CD8-positive, alpha-beta memory T cell (primary cell): Measurements from ENCODE around the gene STARD10. TPM values are rescaled to one million over a fixed set of nuclear protein-coding genes. Genes with fewer than 3 reads are reported as not detected.

Experiments used
- CTCF ChIA-PET: fragments of 350-600 bp; sonication (Branson Sonifier 250); formaldehyde crosslinking; loops from one replicate; lab custom pipeline; 2021; ENCODE audit warnings: antibody characterized with exemption; lab: Charles Lee
- POLR2A ChIA-PET: fragments of 350-600 bp; sonication (Branson Sonifier 250); formaldehyde crosslinking; loops from one replicate; lab custom pipeline; 2021; ENCODE audit warnings: antibody characterized with exemption; lab: Charles Lee
- DNase-seq, 5 donors: peaks; one replicate each; pipeline versions ENCODE4 v3.0.0 to v3.0.0-alpha.2; 2020 to 2022; ENCODE audit warnings: mixed read lengths in 1 of 5
- H3K27ac ChIP-seq: one replicate; pipeline ENCODE4 v1.7.0; 2013; ENCODE audit warnings: low read depth, mild to moderate bottlenecking, low read length, moderate library complexity
- H3K27me3 ChIP-seq: 2 replicates; pipeline ENCODE4 v1.7.0; 2013; ENCODE audit warnings: low read length, mild to moderate bottlenecking; ENCODE audit not compliant: insufficient read depth, poor library complexity, severe bottlenecking
- H3K36me3 ChIP-seq: 2 replicates; pipeline ENCODE4 v1.7.0; 2013; ENCODE audit warnings: mild to moderate bottlenecking, low read length, moderate library complexity; ENCODE audit not compliant: insufficient read depth
- H3K4me1 ChIP-seq: 2 replicates; pipeline ENCODE4 v1.7.0; 2013; ENCODE audit warnings: mild to moderate bottlenecking, low read length, moderate library complexity; ENCODE audit not compliant: insufficient read depth
- H3K4me3 ChIP-seq: 2 replicates; pipeline ENCODE4 v1.7.0; 2013; ENCODE audit warnings: mild to moderate bottlenecking, low read length
- H3K9me3 ChIP-seq: 2 replicates; pipeline ENCODE4 v1.7.0; 2013; ENCODE audit warnings: mild to moderate bottlenecking, low read length
- H3K27ac Mint-ChIP-seq, 8 donors: one replicate each; pipeline ENCODE4 v1.8.0; 2020 to 2021; ENCODE audit warnings: mixed read lengths in 8 of 8, mild to moderate bottlenecking in 6 of 8, inconsistent platforms in 3 of 8, moderate library complexity in 3 of 8
- H3K27me3 Mint-ChIP-seq, 2 donors: one replicate each; pipeline ENCODE4 v1.8.0; 2020 to 2021; ENCODE audit warnings: mixed read lengths in 2 of 2, mild to moderate bottlenecking in 1 of 2, moderate library complexity in 1 of 2
- H3K36me3 Mint-ChIP-seq, 3 donors: one replicate each; pipeline ENCODE4 v1.8.0; 2020 to 2021; ENCODE audit warnings: mixed read lengths in 3 of 3, inconsistent platforms in 1 of 3, mild to moderate bottlenecking in 1 of 3
- H3K4me1 Mint-ChIP-seq, 3 donors: one replicate each; pipeline ENCODE4 v1.8.0; 2020 to 2021; ENCODE audit warnings: mixed read lengths in 3 of 3, inconsistent platforms in 1 of 3, mild to moderate bottlenecking in 1 of 3
- H3K4me3 Mint-ChIP-seq, 7 donors: one replicate each; pipeline ENCODE4 v1.8.0; 2020 to 2021; ENCODE audit warnings: mixed read lengths in 7 of 7, mild to moderate bottlenecking in 6 of 7, moderate library complexity in 4 of 7, inconsistent platforms in 2 of 7
- H3K9me3 Mint-ChIP-seq, 5 donors: one replicate each; pipeline ENCODE4 v1.8.0; 2020 to 2022; ENCODE audit warnings: mixed read lengths in 5 of 5, mild to moderate bottlenecking in 3 of 5, moderate library complexity in 2 of 5, inconsistent platforms in 1 of 5
- polyA plus RNA-seq: library from polyadenylated mRNA; unstranded; fragments of 300-500 nt; fragmentation: Illumina TruSeq; gene quantifications from one replicate; pipeline ENCODE4 v1.2.3, GENCODE V29; 2021
- total RNA-seq, 2 experiments: library from RNA; stranded (reverse); gene quantifications; one replicate each; pipeline ENCODE4 v1.2.3, GENCODE V29; 2021

Gene STARD10
- total and polyA plus RNA-seq, 3 experiments from 2014 or later = 13.8 to 21.8 (median 15.9) TPM

DNA sequence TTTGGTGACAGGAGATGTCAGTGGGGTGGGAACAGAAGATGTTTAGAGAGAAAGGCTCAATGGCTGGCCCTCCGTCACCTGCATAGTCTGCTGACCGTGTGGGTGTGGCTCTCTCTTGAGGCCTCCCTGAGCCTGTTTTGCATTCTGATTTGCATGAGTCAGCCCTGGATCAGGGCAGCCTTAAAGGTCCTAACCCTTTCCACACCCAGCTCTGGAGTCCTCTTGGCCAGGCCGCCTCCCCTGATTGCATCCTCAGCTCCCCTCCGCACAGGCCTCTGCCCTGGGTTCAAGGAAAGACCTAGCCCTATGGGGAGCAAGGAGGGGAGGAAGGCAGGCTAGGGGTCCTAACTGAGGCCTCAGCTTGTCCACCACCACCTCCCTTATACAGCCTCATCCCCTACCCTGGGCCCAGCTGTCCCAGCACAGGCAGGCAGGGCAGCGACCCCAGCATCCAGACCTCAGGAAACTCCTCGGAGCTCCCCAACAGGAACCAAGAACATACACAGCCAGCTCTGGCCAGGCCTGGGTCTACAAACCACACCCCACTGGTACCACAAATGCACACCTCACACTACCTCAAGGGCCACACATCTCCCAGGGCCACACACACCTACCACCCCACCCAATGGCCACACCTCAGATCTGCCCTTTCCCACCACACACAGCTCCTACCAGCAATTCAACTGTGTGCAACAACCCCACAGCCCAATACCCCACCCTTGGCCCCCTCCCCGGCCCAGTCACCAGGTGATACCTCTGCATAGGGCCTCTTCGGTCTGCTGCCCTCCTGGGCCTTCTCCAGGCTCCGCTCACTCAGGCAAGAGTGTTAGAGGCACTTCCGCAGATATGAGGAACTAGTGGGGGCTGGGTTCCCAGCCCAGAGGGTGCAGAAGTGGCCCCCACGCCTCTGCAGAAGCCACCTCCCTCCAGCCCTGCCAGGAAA lies 55.4 kb downstream of the STARD10 start:
- peak in 1 of 5 donors; percentile 43 for DNase-seq
- Histone ChIP-seq H3K4me1 (peaks cover 80% of the 10 kb centered on the region), H3K27ac (peak overlapping the region; percentile 81), H3K4me3 (no peak overlapping the region), H3K36me3 (no peaks in the 10 kb centered on the region), H3K9me3 (no peaks in the 10 kb centered on the region), H3K27me3 (no peaks in the 10 kb centered on the region)
- H3K27me3 Mint-ChIP-seq = no peaks in the 10 kb centered on the region
- ChIA-PET CTCF (interaction anchor here (1.5 to 2.9 kb wide), 3 partner anchors 11 to 55 kb away, joined by 3 to 15 read pairs (median 14); partner anchors contain the start of gene STARD10), POLR2A (interaction anchor here (1.0 kb wide), 1 partner anchor 75 kb away, joined by 3 read pairs; no protein-coding TSS in a partner anchor)
- no peaks in the 10 kb centered on the region for H3K9me3 Mint-ChIP-seq
- H3K4me1 Mint-ChIP-seq = peaks cover 65 to 86% (median 71%) of the 10 kb centered on the region in 3 donors
- H3K4me3 Mint-ChIP-seq = peak overlapping the region in 5 of 7 donors; percentile 39 to 81 (median 60)
- H3K27ac Mint-ChIP-seq = peak overlapping the region; percentile 97 to 100 (median 98)
- H3K36me3 Mint-ChIP-seq = no peaks in the 10 kb centered on the region

GRCh38 chr11:72737336-72737735 lies 56.5 kb downstream of the STARD10 start:
- H3K9me3 ChIP-seq = no peaks in the 10 kb centered on the region
- peak overlapping the region; percentile 81 for H3K27ac ChIP-seq
- no peaks in the 10 kb centered on the region for H3K27me3 ChIP-seq
- peaks cover 71% of the 10 kb centered on the region for H3K4me1 ChIP-seq
- Mint-ChIP-seq H3K27ac (peak overlapping the region; percentile 97 to 100 (median 98)), H3K4me3 (peak overlapping the region; percentile 9 to 80 (median 60)), H3K36me3 (peaks cover 0 to 2% (median 0%) of the 10 kb centered on the region in 3 donors), H3K9me3 (no peaks in the 10 kb centered on the region), H3K27me3 (no peaks in the 10 kb centered on the region), H3K4me1 (peaks cover 60 to 82% (median 62%) of the 10 kb centered on the region in 3 donors)
- DNase-seq = no peak
- ChIA-PET POLR2A (interaction anchor here (1.0 to 1.3 kb wide), 2 partner anchors 15 to 76 kb away, joined by 3 to 8 read pairs; no protein-coding TSS in a partner anchor), CTCF (interaction anchor here (2.4 to 2.9 kb wide), 2 partner anchors 12 to 56 kb away, joined by 14 to 15 read pairs; partner anchors contain the start of gene STARD10)
- H3K36me3 ChIP-seq = peaks cover 2% of the 10 kb centered on the region
- H3K4me3 ChIP-seq = peak overlapping the region; percentile 32

DNA sequence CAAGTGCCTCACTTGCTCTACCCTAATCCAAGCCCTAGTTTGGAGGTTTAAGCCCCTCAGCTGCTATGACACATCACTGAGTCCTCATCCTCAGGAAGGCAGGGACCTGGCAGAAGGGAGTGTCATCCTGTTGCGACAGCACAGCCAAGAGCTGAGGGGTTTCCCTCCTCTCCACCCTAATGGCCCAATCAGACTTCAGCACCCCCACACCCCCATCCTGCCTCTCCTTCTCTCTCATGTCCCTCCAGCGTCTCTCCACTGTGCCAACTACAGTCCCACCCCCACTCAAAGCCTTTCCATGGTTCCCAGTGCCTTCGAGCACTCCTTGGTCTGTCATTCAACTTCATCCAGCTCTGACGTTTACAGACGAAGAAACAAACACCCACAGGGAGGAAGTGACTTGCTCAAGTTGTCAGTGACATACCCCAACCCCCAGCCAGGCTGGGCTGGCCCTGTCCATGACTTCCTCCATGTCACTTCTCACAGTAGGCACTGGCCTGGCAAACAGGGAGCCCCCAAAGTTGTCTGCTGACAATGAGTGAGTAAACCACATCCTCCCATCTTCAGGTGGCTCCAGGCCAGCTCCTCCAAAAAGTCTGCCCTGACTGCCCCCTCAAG lies 57.3 kb downstream of the STARD10 start:
- peak overlapping the region; percentile 81 for H3K27ac ChIP-seq
- peak overlapping the region; percentile 97 to 100 (median 98) for H3K27ac Mint-ChIP-seq
- H3K4me3 ChIP-seq = peak overlapping the region; percentile 32
- no peaks in the 10 kb centered on the region for H3K27me3 ChIP-seq
- H3K4me1 Mint-ChIP-seq = peaks cover 52 to 76% (median 55%) of the 10 kb centered on the region in 3 donors
- peak; percentile 66 to 89 (median 84) for DNase-seq
- peaks cover 3% of the 10 kb centered on the region for H3K36me3 ChIP-seq
- no peaks in the 10 kb centered on the region for H3K9me3 Mint-ChIP-seq
- CTCF ChIA-PET = interaction anchor here (1.2 to 2.9 kb wide), 3 partner anchors 11 to 74 kb away, joined by 3 to 15 read pairs (median 14); partner anchors contain the start of gene STARD10
- POLR2A ChIA-PET = interaction anchor here (0.8 to 1.3 kb wide), 4 partner anchors 11 to 549 kb away, joined by 3 to 8 read pairs (median 3); partner anchors contain the start of gene ARAP1
- H3K36me3 Mint-ChIP-seq = peaks cover 1 to 3% (median 1%) of the 10 kb centered on the region in 3 donors
- peaks cover 63% of the 10 kb centered on the region for H3K4me1 ChIP-seq
- peak overlapping the region; percentile 9 to 89 (median 61) for H3K4me3 Mint-ChIP-seq
- no peaks in the 10 kb centered on the region for H3K9me3 ChIP-seq
- H3K27me3 Mint-ChIP-seq = no peaks in the 10 kb centered on the region

DNA sequence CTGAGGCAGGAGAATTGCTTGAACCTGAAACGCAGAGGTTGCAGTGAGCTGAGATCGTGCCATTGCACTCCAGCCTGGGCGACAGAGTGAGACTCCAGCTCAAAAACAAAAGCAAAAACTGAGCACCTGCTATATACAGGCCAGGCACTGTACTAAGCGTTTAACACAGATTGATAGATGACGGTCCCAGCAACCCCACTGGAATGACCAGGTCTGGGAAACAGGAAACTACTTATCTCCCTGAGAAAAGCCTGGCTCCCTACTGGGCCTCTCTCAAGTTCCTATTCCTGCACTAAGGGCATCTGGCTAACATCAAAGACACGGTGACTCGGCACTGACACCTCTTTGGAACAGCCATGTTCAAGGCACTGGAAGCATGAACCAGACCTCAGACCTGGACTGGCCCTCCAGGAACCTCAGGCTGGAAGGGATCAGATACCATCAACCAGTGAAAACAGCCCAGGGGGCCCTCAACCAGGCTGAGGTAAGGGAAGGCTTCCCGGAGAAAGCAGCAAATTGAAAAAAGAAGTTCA lies 58.3 kb downstream of the STARD10 start:
- Mint-ChIP-seq H3K36me3 (peaks cover 4 to 10% (median 9%) of the 10 kb centered on the region in 3 donors), H3K4me1 (peaks cover 43 to 70% (median 48%) of the 10 kb centered on the region in 3 donors), H3K4me3 (no peak overlapping the region), H3K27ac (peak overlapping the region; percentile 61 to 100 (median 96)), H3K27me3 (no peaks in the 10 kb centered on the region), H3K9me3 (no peaks in the 10 kb centered on the region)
- ChIA-PET POLR2A (interaction anchor here (0.6 to 1.2 kb wide), 2 partner anchors 14 to 17 kb away, joined by 3 read pairs; partner anchors contain the start of gene ARAP1), CTCF (interaction anchor here (1.2 to 2.9 kb wide), 2 partner anchors 10 to 16 kb away, joined by 3 to 14 read pairs; no protein-coding TSS in a partner anchor)
- H3K4me3 ChIP-seq = no peak overlapping the region
- H3K4me1 ChIP-seq = peaks cover 53% of the 10 kb centered on the region
- peak overlapping the region; percentile 81 for H3K27ac ChIP-seq
- no peaks in the 10 kb centered on the region for H3K27me3 ChIP-seq
- no peak for DNase-seq
- peaks cover 3% of the 10 kb centered on the region for H3K36me3 ChIP-seq
- H3K9me3 ChIP-seq = no peaks in the 10 kb centered on the region

DNA sequence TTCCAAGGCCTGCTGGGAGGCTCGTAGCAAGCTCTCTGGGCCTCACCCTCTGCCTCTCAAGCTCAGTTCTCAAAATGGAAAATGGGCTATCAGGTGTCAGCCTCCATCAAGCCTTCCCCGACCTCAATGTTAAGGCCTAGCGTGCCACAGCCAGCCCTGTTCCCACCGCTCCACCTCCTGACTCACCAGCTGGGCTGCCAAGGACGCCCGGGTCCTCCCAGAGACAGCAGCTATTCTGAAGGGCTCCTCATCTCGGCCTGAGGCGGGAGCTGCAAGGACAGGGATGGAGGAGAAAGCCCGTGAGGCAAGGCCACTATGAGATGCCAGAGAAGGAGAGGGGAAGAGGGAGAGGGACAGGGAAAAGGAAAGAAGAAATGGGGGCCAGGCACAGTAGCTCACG lies 61.5 kb downstream of the STARD10 start:
- Mint-ChIP-seq H3K4me1 (peaks cover 28 to 54% (median 34%) of the 10 kb centered on the region in 3 donors), H3K36me3 (peaks cover 8 to 24% (median 12%) of the 10 kb centered on the region in 3 donors), H3K9me3 (no peaks in the 10 kb centered on the region), H3K27ac (peak overlapping the region in 6 of 8 donors; percentile 57 to 96 (median 74)), H3K27me3 (no peaks in the 10 kb centered on the region), H3K4me3 (no peak overlapping the region)
- POLR2A ChIA-PET = no interaction called here
- Histone ChIP-seq H3K4me3 (no peak overlapping the region), H3K27me3 (no peaks in the 10 kb centered on the region), H3K4me1 (peaks cover 21% of the 10 kb centered on the region), H3K9me3 (no peaks in the 10 kb centered on the region), H3K36me3 (peaks cover 3% of the 10 kb centered on the region), H3K27ac (no peak overlapping the region)
- CTCF ChIA-PET = interaction anchor here (1.1 kb wide), 2 partner anchors 114 to 447 kb away, joined by 3 read pairs; no protein-coding TSS in a partner anchor
- no peak for DNase-seq

- H3K27ac ChIP-seq = no peak overlapping the region
Observed at GRCh38 chr11:72730737-72731136, 63.1 kb downstream of the STARD10 start.

DNA sequence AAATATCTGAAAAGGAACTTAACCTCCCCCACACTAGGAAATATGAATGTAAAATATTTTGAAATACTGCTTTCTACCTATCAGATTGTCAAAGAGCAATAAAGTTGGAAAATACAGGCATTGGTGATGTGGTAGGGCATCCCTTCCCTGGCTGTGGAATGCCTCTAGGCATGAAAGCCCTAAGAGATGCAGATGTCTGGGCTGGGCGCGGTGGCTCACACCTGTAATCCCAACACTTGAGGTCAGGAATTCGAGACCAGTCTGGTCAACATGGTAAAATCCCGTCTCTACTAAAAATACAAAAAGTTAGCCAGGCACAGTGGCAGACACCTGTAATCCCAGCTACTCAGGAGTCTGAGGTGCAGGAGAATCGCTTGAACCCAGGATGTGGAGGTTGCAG lies 63.6 kb downstream of the STARD10 start:
- H3K36me3 ChIP-seq = peaks cover 8% of the 10 kb centered on the region
- H3K27ac ChIP-seq = no peak overlapping the region
- peaks cover 8 to 40% (median 13%) of the 10 kb centered on the region in 3 donors for H3K36me3 Mint-ChIP-seq
- ChIA-PET POLR2A (interaction anchor here (0.7 kb wide), 1 partner anchor 22 kb away, joined by 4 read pairs; the partner anchor contains the start of gene ARAP1), CTCF (interaction anchor here (1.7 kb wide), 1 partner anchor 63 kb away, joined by 4 read pairs; no protein-coding TSS in a partner anchor)
- peaks cover 0 to 2% of the 10 kb centered on the region in 2 donors for H3K27me3 Mint-ChIP-seq
- no peak overlapping the region for H3K4me3 ChIP-seq
- no peak for DNase-seq
- H3K4me3 Mint-ChIP-seq = no peak overlapping the region
- H3K27ac Mint-ChIP-seq = peak overlapping the region in 6 of 8 donors; percentile 65 to 86 (median 78)
- peaks cover 4% of the 10 kb centered on the region for H3K4me1 ChIP-seq
- H3K9me3 Mint-ChIP-seq = no peaks in the 10 kb centered on the region
- H3K27me3 ChIP-seq = no peaks in the 10 kb centered on the region
- H3K9me3 ChIP-seq = no peaks in the 10 kb centered on the region
- peaks cover 19 to 48% (median 23%) of the 10 kb centered on the region in 3 donors for H3K4me1 Mint-ChIP-seq

More at GRCh38 chr11:72730737-72731136, 63.1 kb downstream of the STARD10 start:
- Mint-ChIP-seq H3K9me3 (no peaks in the 10 kb centered on the region), H3K4me1 (peaks cover 15 to 48% (median 20%) of the 10 kb centered on the region in 3 donors), H3K27me3 (peaks cover 0 to under 1% of the 10 kb centered on the region in 2 donors), H3K4me3 (no peak overlapping the region), H3K36me3 (peaks cover 8 to 35% (median 12%) of the 10 kb centered on the region in 3 donors), H3K27ac (peak overlapping the region in 7 of 8 donors; percentile 73 to 95 (median 84))
- DNase-seq = no peak
- Histone ChIP-seq H3K36me3 (peaks cover 8% of the 10 kb centered on the region), H3K27me3 (no peaks in the 10 kb centered on the region), H3K9me3 (no peaks in the 10 kb centered on the region), H3K4me1 (peaks cover 5% of the 10 kb centered on the region), H3K4me3 (no peak overlapping the region)
- ChIA-PET POLR2A (no interaction called here), CTCF (no interaction called here)
